Calu3 (cell line): ENCODE data around the gene GJA4. TPM values are rescaled to one million over a fixed set of nuclear protein-coding genes. Genes with fewer than 3 reads are reported as not detected.
"Not testable (repeated sequence)": the region's sequence is repeated elsewhere in the genome, so short reads cannot be mapped to it uniquely, and the experiment has no call there.

Source experiments
- BruUV-seq: library from RNA; stranded (reverse); fragments of 400-500 nt; replicated peaks from 2 replicates; lab custom pipeline; 2021; lab: Mats Ljungman, UMichigan
- CTCF ChIA-PET: fragments of 300-600 bp; sonication (Branson Sonifier 250); formaldehyde crosslinking; loops from one replicate; lab custom pipeline; 2022; ENCODE audit warnings: antibody characterized with exemption; lab: Charles Lee
- DNase-seq: peaks from one replicate; pipeline ENCODE4 v3.0.0; 2022
- H3K27ac Mint-ChIP-seq: one replicate; pipeline ENCODE4 v1.8.0; 2022; ENCODE audit warnings: mixed read lengths; ENCODE audit not compliant: unreplicated experiment
- H3K27me3 Mint-ChIP-seq: one replicate; pipeline ENCODE4 v1.8.0; 2022; ENCODE audit warnings: mixed read lengths; ENCODE audit not compliant: unreplicated experiment
- H3K36me3 Mint-ChIP-seq: one replicate; pipeline ENCODE4 v1.8.0; 2022; ENCODE audit warnings: mild to moderate bottlenecking, moderate library complexity, mixed read lengths; ENCODE audit not compliant: insufficient read depth, unreplicated experiment
- H3K4me1 Mint-ChIP-seq: one replicate; pipeline ENCODE4 v1.8.0; 2022; ENCODE audit warnings: mild to moderate bottlenecking, low read depth, mixed read lengths; ENCODE audit not compliant: unreplicated experiment
- H3K4me3 Mint-ChIP-seq: one replicate; pipeline ENCODE4 v1.8.0; 2022; ENCODE audit warnings: mild to moderate bottlenecking, low read depth, moderate library complexity, mixed read lengths; ENCODE audit not compliant: unreplicated experiment
- H3K9me3 Mint-ChIP-seq: one replicate; pipeline ENCODE4 v1.8.0; 2022; ENCODE audit warnings: low read depth, mixed read lengths; ENCODE audit not compliant: unreplicated experiment
- CTCF ChIP-seq: fragments of 200-600 bp; IDR thresholded peaks from one replicate; pipeline ENCODE4 v1.8.0; 2022; ENCODE audit warnings: antibody characterized with exemption; ENCODE audit not compliant: unreplicated experiment
- intact Hi-C: fragments of 100-400 bp; cut with micrococcal nuclease; formaldehyde crosslinking; loops from one replicate; pipeline ENCODE4 v1.10.0; 2022; ENCODE audit not compliant: unreplicated experiment
- total RNA-seq: library from RNA; stranded (reverse); gene quantifications from 2 replicates; pipeline ENCODE4 v1.2.3, GENCODE V29; 2022

GJA4 gene
- total RNA-seq, 1 experiment from 2014 or later: not detected

DNA sequence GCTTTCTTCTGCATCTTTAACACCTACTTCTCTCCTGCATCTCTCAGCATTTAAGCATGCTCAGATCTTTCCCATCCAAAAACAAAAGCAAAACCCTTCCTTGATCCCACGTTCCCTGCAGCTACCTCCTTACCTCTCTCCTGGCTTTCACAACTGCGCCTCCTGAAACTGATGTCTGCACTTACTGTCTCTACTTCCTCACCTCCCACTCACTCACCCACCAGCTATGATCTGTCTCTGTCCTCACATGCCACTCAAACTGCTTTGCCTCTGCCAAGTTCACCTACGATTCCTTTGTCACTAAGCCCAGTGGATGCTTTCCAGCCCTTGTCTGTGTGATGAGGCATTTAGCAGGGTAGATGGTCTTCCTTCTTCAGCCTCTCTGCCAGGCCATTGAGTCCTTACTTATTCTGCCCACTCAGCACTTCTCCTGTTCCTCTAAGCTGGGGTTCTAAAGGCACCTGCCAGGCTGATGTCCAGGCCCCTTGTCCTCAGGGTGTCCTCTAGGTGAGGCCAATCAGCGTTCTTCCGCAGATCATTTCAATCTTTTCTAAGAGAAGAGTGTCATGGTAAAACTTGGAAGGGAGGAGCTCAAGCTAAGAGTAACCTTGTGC is 21.8 kb upstream of the GJA4 start:
- CTCF ChIA-PET: no interaction called here
- no peak overlapping the region for H3K27ac Mint-ChIP-seq
- no TSS peak for BruUV-seq

DNA sequence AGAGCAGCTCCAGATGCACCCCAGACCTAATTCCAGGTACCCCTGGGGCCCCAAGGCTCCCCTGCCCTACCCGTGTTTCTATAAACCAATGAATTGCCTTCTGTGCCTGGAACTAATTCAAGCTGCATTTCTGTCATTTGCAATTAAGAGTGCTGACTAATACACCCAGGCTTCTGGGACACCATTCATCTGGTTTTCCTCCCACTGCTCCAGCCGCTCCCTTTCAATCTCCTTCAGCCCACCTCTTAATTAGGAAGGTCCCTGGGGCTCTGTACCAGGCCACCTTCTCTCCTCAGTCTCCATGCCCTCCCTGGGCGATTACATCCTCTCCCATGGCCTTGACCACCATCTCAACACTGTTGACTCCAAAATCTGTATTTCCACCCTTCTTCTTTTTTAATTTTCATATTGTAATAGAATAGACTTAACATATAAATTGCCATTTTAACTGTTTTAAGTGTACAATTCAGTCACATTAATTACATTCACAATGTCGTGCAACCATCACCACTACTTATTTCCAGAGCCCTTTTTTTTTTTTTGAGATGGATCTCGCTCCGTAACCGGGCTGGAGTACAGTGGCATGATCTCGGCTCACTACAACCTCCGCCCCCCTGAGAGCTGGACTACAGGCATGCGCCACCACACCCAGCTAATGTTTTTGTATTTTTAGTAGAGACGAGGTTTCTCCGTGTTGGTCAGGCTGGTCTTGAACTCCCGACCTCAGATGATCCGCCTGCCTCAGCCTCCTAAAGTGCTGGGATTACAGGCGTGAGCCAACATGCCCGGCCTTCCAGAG is 21.0 kb upstream of the GJA4 start:
- no peaks in the 10 kb centered on the region for H3K4me1 Mint-ChIP-seq
- TF ChIP-seq CTCF: no peak
- no peak overlapping the region for H3K4me3 Mint-ChIP-seq
- H3K27ac Mint-ChIP-seq: no peak overlapping the region
- intact Hi-C loops: no loop called here
- H3K27me3 Mint-ChIP-seq: no peaks in the 10 kb centered on the region
- CTCF ChIA-PET: no interaction called here
- DNase-seq: no peak
- no peaks in the 10 kb centered on the region for H3K36me3 Mint-ChIP-seq
- no TSS peak for BruUV-seq
- H3K9me3 Mint-ChIP-seq: no peaks in the 10 kb centered on the region

More for the DNA sequence above, 21.8 kb upstream of the GJA4 start:
- Mint-ChIP-seq H3K9me3 (no peaks in the 10 kb centered on the region), H3K4me1 (no peaks in the 10 kb centered on the region), H3K36me3 (no peaks in the 10 kb centered on the region), H3K27me3 (no peaks in the 10 kb centered on the region), H3K4me3 (no peak overlapping the region)
- intact Hi-C loops: no loop called here
- no peak for TF ChIP-seq CTCF
- DNase-seq: no peak

- intact Hi-C loops, DNase-seq, H3K27ac Mint-ChIP-seq, H3K4me1 Mint-ChIP-seq, H3K36me3 Mint-ChIP-seq, CTCF ChIA-PET, H3K4me3 Mint-ChIP-seq, H3K9me3 Mint-ChIP-seq, H3K27me3 Mint-ChIP-seq, BruUV-seq: not testable (repeated sequence)
Measured at GRCh38 chr1:34773114-34773513, 19.7 kb upstream of the GJA4 start.

GRCh38 chr1:34774957-34775356 is 17.8 kb upstream of the GJA4 start:
- no peak overlapping the region for H3K27ac Mint-ChIP-seq
- TF ChIP-seq CTCF: no peak
- CTCF ChIA-PET: no interaction called here
- BruUV-seq: no TSS peak
- no peak for DNase-seq
- peaks cover 8% of the 10 kb centered on the region for H3K36me3 Mint-ChIP-seq
- intact Hi-C loops: no loop called here
- no peaks in the 10 kb centered on the region for H3K27me3 Mint-ChIP-seq
- peaks cover 25% of the 10 kb centered on the region for H3K4me1 Mint-ChIP-seq
- no peaks in the 10 kb centered on the region for H3K9me3 Mint-ChIP-seq
- H3K4me3 Mint-ChIP-seq: no peak overlapping the region

- Mint-ChIP-seq H3K4me1 (peaks cover 33% of the 10 kb centered on the region), H3K36me3 (peaks cover 21% of the 10 kb centered on the region), H3K9me3 (no peaks in the 10 kb centered on the region), H3K27me3 (no peaks in the 10 kb centered on the region), H3K27ac (no peak overlapping the region), H3K4me3 (no peak overlapping the region)
- BruUV-seq: no TSS peak
- TF ChIP-seq CTCF: no peak
- CTCF ChIA-PET: no interaction called here
- no peak for DNase-seq
- intact Hi-C loops: no loop called here
Measured at GRCh38 chr1:34776911-34777310, 15.9 kb upstream of the GJA4 start.
